ENCODE results near the gene FRMD4A.
"Not testable (repeated sequence)": the region's sequence is repeated elsewhere in the genome, so short reads cannot be mapped to it uniquely, and the experiment has no call there.

FRMD4A gene

GRCh38 chr10:13920465-13920864, 410.3 kb downstream of the FRMD4A start:
- DNase-seq (ENCODE audit: low read depth in 2 of 2, low spot score in 1 of 2) = no peak

GRCh38 chr10:13920031-13920430, 410.7 kb downstream of the FRMD4A start:
- DNase-seq (ENCODE audit: low read depth in 2 of 2, low spot score in 1 of 2) = no peak

DNA sequence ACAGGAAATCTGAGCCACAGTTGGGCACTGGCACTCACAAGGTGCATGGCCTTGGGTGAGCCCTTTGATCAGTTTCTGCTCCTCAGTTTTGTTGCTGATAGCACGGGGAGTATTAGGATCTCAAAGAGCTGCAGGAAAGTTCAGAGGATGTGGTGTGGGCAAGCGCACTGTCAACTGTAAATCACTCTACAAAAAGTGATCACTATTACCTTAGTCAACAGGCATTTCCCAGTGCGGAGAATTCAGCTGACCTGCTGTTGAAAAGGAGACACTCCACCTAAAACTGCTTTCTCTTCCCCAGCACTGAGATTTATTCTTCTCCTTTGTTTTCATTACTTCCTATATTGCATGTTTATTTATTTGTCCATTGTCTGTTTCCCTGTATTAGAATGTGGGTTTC, 412.9 kb downstream of the FRMD4A start:
- no peak for DNase-seq (ENCODE audit: low read depth in 2 of 2, low spot score in 1 of 2)

GRCh38 chr10:13916384-13916947, 414.3 kb downstream of the FRMD4A start:
- no peak for DNase-seq (ENCODE audit: low read depth in 2 of 2, low spot score in 1 of 2)

GRCh38 chr10:13915710-13916109, 415.0 kb downstream of the FRMD4A start:
- DNase-seq (ENCODE audit: low read depth in 2 of 2, low spot score in 1 of 2) = no peak

GRCh38 chr10:13913897-13914296, 416.8 kb downstream of the FRMD4A start:
- no peak for DNase-seq (ENCODE audit: low read depth in 2 of 2, low spot score in 1 of 2)

DNA sequence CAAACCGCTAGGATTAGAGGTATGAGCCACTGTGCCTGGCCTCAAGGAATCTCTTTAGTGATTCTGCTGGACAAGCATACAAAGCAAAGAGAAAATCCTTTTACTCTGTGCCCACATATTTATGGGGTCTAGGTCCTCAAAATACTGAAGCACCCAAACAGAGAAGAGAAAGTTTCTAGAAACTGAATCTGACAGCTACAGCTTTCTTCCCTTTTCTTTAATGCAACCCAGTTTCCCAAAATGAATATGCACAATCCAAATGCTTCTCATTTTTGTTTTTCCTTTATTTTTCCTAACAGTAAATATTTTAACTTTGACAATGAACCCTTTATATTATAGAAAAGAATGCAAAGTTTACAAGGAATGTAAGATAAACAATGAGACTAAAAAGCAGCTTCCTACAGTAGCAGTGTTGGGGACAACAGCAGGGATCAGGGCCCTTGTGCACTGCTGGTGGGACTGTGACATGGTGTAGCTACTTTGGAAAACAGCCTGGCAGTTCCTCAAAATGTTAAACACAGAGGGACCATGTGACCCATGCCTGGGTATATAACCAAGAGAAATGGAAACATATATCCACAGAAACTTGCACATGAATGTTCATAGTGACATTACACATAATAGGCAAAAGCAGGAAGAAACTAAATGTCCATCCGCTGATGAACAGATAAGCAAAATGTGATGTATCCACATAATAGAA, 418.8 kb downstream of the FRMD4A start:
- no peak for DNase-seq (ENCODE audit: low read depth in 2 of 2, low spot score in 1 of 2)

DNA sequence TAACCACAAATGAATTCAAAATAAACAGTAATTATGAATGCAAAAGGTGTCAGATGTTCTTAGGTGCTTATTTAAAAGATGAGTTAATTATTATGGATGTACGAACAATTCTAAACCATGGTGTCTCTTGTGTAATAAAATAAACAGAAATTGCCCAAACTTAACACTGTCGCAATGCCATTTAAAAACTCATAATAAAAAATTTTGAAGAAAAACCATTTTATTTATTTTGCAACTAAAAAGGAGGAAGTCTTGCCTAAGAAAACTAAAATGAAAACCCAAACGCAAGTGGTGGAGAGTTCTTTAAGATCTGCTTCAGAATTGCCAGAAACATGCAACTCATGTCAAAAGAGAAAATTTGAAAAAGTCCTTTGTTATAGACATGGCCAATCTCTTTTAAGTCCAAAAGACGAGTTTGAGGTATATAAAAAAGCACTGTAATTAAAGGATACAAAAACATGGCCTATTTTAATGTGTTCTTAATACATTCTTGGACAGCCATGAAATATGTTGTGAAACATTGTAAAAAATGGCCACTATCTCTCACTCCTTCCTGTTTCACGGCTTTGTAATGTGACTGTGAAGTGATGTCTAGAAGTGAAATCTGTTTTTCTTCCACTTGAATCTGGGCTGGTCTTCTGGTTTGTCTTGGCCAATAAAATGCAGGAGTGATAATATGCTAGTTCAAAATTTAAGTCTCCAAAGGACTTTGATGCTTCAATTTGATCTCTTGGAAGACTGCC, 421.0 kb downstream of the FRMD4A start:
- DNase-seq (ENCODE audit: low read depth in 2 of 2, low spot score in 1 of 2) = no peak

DNA sequence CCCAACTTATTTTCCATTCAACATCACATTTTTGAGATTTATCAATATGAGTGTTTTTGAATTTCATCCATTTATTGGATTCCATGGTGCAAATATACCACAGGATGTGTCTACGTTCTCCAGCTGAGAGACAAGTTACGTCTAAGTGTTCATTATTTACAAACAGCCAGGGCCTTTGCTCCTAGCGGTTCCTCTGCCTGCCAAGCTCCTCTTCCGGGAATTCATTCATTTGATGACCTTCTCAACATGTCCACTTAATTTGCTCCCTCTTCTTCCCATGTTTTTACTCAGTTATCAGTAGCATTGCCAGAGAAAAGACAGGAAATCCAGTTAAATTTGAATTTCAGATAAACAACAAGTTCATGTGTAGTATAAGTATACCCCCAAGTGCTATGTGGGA, 422.2 kb downstream of the FRMD4A start:
- no peak for DNase-seq (ENCODE audit: low read depth in 2 of 2, low spot score in 1 of 2)

DNA sequence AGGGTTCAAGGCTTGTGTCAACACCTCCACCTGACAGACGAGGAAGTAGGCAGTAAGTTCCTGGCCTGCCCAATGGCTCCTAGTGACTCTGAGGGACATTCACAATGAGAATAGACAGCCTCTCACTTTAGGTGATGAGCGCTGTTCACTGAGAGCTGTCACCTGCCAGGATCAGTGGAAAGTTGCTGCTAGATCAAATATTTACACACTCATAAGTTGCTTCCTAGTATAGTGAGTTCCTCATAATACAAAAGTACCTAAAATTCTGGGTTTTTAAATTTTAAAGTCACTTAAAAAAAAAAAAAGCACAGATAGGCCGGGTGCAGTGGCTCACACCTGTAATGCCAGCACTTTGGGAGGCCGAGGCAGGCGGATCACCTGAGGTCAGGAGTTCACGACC, 423.2 kb downstream of the FRMD4A start:
- no peak for DNase-seq (ENCODE audit: low read depth in 2 of 2, low spot score in 1 of 2)

DNA sequence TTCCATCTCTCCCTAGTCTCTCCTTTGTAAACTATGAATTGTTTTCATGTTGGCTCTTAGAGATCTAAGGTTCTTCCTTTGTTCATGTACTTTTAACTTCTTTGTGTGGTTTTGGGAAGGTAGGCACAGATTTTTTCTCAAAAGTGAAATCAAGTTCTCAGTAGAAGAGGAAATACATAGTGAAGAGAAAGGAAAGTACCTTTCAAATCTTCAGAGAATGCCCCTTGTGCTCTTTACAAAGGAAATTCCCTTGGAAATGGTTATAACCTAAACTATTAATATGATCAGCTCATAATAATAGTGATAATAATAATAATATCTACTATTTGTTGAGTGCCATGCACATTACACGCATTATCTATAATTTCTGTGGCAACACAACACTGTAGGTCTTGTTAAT, 425.4 kb downstream of the FRMD4A start:
- no peak for DNase-seq (ENCODE audit: low read depth in 2 of 2, low spot score in 1 of 2)

DNA sequence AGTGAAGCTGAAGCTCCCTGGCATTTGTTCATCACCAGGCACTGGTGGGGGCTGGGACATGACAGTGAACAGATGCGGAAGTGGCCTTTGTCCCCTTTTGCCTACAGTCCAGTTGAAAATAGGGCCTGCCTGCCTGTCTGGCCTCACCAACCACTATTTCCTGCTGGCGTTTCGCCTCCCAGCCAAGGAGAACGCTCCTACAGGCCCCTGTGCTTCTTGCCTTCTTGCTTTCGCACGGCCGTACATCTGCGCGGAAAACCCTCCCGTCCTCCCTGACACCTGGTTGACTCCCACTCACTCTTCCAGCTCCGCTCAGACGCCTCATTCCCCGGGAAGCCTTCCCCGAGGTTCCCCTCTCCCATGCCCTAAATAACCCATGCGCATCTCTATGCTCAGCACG, 426.7 kb downstream of the FRMD4A start:
- no peak for DNase-seq (ENCODE audit: low read depth in 2 of 2, low spot score in 1 of 2)

DNA sequence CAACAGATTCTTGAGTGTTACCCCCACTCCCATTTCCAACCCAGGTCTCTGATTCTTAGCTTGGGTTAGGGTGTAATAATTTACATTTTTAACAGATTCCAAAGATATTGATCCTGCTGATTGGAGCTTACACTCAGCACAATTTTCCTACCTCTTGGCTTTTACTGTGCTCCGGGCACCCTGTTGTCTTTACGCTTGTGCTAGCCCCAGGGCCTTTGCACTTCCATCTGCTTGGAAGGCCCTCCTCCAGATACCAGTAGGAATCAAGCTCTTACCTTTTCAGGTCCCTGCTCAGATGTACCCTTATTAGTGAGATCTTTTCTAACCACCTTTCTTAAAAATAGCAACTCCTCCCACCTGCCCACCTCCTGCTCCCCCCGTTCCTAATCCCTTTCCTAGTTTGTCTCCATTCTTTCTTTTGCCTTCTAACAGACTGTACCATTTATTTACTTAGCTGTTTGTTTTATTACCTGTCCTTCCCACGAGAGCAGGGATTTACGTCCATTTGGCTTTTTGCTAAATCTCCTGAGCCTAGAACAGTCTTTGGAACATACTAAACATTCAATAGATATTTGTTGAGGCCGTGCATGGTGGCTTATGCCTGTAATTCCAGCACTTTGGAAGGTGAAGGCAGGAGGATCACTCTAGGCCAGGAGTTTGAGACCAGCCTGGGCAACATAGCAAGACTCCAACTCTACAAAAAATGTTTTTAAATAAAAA, 427.7 kb downstream of the FRMD4A start:
- DNase-seq (ENCODE audit: low read depth in 2 of 2, low spot score in 1 of 2) = no peak

- DNase-seq (ENCODE audit: low read depth in 2 of 2, low spot score in 1 of 2) = no peak
Observed at GRCh38 chr10:13899941-13900340, 430.8 kb downstream of the FRMD4A start.

DNA sequence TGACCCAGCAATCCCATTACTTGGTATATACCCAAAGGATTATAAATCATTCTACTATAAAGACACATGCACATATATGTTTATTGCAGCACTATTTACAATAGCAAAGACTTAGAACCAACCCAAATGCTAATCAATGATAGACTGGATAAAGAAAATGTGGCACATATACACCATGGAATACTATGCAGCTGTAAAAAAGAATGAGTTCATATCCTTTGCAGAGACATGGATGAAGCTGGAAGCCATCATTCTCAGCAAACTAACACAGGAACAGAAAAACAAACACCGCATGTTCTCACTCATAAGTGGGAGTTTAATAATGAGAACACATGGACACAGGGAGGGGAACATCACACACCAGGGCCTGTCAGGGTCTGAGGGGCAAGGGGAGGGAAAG, 434.6 kb downstream of the FRMD4A start:
- DNase-seq (ENCODE audit: low read depth in 2 of 2, low spot score in 1 of 2) = not testable (repeated sequence)

DNA sequence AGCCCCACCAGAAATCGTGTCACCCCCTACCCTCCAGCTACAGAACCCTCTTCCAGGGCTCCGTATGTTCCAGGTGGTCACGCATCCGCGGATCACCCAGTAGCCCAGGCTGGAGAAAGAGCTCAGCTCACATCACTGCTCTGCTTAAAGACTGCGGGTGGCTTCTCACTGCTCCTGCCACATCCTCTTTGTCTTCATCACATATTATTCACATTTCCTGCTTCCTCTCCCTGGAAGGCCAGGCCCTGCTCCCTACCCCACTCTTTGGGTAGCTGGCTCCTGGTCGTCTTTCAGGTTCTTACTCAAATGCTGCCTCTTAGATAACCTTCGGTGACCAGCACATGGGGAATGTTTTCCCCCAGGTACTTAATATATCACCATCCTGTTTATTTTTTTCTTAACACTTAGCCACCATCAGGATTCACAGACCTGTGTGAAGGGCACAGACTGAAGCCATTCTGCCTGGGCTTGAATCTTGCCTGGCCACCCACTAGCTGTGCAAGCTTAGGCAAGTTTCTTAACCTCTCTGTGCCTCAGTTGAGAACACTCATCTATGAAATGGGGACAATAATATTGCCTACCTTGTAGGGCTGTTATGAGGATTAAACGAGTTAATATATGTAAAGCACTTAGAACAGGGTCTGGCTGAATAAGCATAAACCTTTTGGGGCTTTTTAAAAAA, 436.2 kb downstream of the FRMD4A start:
- no peak for DNase-seq (ENCODE audit: low read depth in 2 of 2, low spot score in 1 of 2)

DNA sequence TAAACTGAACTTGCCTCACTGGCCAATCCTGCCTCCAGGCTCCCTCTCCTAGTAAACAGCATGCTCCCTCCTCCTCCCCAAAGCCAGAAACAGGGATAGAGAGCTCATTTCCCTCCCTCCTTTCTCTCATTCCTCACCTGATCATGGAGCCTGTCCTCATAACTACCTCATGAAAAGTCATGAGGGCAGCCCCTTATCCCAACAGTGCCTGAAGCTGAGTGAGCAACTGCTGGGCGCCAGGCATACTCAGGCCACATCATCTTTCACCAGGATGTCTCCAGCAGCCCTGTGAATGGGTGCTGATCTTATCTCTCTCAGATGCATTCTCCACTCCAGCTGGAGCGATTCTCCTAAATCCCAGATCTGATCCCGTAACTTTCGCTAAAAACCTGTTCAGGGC, 436.8 kb downstream of the FRMD4A start:
- no peak for DNase-seq (ENCODE audit: low read depth in 2 of 2, low spot score in 1 of 2)

DNA sequence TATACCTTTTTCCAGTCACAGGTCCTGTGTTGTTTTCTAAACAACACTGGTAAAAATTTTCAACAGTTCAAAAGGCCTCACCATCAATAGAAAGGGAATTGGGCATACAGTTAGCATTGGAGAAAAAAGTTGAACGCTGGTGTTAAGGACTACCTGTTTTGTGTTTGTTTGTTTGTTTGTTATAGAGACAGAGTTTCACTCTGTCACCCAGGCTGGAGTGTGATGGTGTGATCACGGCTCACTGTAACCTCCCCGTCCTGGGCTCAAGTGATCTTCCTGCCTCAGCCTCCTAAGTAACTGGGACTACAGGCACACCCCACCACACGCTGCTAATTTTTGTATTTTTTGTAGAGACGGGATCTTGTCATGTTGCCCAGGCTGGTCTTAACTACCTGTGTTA, 437.9 kb downstream of the FRMD4A start:
- DNase-seq (ENCODE audit: low read depth in 2 of 2, low spot score in 1 of 2) = no peak

DNA sequence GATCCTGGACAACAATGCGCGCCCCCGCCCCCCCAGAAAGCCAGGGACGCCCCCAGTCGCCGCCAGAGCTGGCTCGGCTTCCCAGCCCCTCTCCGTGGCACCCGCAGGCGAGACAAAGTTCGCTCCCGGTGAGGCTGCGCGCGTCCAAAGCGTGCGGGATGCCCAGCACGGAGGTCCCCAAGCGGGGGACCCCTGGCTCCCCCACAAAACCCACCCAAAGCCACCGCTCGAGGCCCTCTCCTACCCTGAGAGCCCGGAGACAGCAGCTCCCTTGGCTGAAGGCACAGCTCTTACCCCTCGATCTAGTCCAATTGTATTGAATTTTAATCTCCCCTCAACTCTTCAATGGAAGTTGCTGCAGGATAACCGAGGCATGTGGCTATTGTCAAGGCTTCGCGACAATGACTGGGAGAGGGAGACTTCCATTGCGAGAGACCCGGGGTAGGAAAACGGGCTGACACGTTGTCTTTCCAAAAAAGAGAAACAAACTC, 438.7 kb downstream of the FRMD4A start:
- DNase-seq (ENCODE audit: low read depth in 2 of 2, low spot score in 1 of 2) = no peak

- DNase-seq (ENCODE audit: low read depth in 2 of 2, low spot score in 1 of 2) = no peak
Observed at GRCh38 chr10:13891128-13892000, 439.4 kb downstream of the FRMD4A start.
